Islet of Langerhans (tissue), 1 donor: ENCODE measurements around the gene PSMD13.
"Not testable (repeated sequence)": the region's sequence is repeated elsewhere in the genome, so short reads cannot be mapped to it uniquely, and the experiment has no call there.

Experiments used
- FAIRE-seq: peaks from one replicate; lab custom pipeline; 2011; peaks lifted over from hg19 to GRCh38; lab: Jason Lieb, UNC

The PSMD13 gene

DNA sequence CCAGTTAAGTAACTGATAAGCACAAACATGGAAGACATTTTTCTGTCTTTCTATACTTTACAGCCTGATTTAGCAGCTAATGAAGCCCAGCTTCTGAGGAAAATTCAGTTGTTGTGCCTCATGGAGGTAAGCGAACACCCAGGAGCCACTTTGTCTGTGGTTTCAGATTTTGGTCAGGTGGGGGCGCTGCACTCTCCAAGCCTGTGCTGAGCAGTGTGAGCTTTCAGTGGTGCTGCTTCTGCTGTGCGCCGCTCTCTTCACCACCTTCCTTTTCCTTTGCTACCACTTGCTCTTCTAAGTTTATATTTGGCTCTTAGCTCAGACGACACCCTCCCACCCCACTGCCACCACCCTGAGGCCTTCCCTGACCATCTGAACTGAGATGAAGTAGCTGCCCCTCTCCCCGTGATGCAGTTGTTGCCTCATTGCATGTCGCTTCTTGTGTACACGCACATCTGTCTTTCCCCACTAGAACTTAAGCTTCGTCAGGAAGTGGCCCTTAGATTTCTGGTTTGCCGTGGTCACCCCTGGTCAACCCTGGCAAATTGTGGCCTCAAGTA lies 14.0 kb downstream of the PSMD13 start:
- no peak for FAIRE-seq

- no peak for FAIRE-seq
These were observed 14.8 kb downstream of the PSMD13 start for GRCh38 chr11:251550-251949.

- no peak for FAIRE-seq
These were observed 15.9 kb downstream of the PSMD13 start for GRCh38 chr11:252666-253065.

- FAIRE-seq: no peak
These were observed 16.5 kb downstream of the PSMD13 start for GRCh38 chr11:253160-253885.

DNA sequence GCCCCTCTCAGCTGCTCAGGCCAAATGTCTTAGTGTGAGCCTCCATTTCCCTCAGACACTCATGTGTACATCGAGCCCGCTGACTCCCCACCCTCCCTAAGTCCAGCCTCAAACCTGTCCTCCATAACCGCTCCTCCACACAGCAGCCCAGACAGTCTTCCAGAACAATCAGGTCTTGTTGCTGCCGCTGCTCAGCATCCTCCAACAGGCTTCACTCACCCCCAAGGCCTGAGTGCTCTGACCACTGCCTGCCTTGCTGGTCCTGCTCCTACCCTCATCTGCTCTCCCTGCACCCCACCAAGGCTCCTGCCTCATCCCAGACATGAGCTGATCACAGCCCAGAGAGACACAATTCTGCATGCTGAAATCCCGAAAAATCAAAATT lies 17.1 kb downstream of the PSMD13 start:
- no peak for FAIRE-seq

GRCh38 chr11:255176-255575 lies 18.4 kb downstream of the PSMD13 start:
- FAIRE-seq: no peak

- FAIRE-seq: no peak
These were observed 19.0 kb downstream of the PSMD13 start for GRCh38 chr11:255816-256215.

DNA sequence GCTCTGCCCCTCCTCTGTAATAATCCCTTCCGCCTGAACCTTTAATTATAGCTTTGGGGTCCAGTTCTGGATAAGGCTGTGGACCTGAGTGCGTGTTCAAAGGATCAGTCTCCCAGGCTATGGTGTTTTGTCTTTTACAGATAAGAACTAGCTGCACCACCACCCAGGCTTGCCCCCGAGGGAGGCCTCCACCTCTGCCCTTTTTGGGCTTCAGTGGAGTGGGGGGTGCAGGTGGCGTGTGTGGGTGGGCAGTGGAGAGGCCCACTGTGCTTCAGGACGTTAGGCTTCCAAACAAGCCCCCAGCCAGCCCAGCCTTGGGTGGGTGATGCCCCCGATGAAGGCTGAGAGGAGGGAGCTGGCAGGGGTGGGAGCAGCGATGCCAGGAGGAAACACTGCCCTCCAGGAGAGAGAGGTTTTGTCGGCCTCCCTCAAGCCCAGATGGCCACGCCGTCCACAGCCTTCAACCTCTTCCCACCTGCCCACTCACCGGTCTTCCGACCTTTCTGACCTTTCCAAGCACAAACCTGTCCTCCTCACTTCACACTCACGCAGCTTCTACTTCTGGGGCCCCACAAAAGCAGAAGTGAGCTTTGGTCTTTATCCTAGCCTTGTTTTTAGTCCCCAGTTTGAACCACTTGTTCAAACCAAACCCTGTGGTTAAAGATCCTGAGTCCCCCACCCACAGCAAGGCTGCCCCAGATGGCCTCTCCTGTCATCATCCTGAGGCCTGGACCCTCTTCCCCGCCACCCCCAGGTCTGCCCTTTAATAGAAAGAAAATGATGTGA lies 20.4 kb downstream of the PSMD13 start:
- FAIRE-seq: no peak

- no peak for FAIRE-seq
These were observed 21.2 kb downstream of the PSMD13 start for GRCh38 chr11:257766-258493.

- no peak for FAIRE-seq
These were observed 22.6 kb downstream of the PSMD13 start for GRCh38 chr11:259413-259812.

DNA sequence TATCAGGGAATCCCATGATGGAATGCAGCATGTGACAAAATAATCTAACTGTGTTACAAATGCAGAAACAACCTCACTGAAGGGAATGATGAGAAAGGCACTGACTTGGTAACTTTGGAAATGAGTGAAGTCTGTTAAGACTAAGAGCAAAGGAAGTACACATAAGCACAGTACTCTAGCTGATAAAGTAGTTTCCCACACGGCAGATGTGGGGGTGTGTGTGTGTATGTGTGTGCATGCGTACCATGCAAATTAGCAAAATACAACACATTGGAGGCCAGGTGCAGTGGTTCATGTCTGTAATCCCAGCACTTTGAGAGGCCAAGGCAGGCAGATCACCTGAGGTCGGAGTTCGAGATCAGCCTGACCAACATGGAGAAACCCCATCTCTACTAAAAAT lies 24.8 kb downstream of the PSMD13 start:
- no peak for FAIRE-seq

GRCh38 chr11:266676-267439 lies 30.1 kb downstream of the PSMD13 start:
- no peak for FAIRE-seq

- FAIRE-seq: no peak
These were observed 30.8 kb downstream of the PSMD13 start for GRCh38 chr11:267491-267994.

- FAIRE-seq: not testable (repeated sequence)
These were observed 32.0 kb downstream of the PSMD13 start for GRCh38 chr11:268716-269145.

DNA sequence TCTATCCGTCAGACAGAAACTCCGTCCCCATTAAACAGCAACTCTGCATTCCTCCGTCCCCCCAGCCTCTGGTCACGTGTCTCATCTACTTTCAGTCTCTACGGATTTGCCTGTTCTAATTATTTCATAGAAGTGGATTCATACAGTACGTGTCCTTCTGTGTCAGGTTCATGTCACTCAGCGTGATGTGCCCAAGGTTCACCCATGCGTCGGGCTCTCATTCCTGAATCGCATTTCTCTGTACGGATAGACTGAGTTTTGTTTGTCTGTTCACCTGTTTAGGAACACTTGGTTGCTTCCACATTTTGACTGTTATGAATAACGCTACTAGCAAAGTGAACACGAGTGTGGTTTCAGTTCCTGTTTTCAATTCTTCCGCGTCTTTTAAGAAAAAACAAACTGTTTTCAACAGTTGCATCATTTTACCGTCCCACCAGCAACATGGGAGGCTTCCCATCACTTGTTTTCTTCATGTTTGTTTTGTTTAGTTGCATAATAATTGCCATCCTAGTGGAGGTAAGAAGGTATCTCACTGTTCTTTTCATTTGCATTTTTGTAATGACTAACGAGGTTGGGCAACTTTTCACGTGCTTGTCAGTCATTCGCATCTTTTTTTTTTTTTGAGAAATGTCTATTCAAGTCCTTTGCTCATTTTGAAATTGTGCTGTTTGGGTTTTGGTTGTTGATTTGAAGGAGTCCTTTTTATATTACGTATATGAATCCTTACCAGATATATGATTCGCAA lies 32.5 kb downstream of the PSMD13 start:
- no peak for FAIRE-seq

GRCh38 chr11:270451-271318 lies 33.9 kb downstream of the PSMD13 start:
- FAIRE-seq: no peak

- no peak for FAIRE-seq
These were observed 34.5 kb downstream of the PSMD13 start for GRCh38 chr11:271319-271715.

DNA sequence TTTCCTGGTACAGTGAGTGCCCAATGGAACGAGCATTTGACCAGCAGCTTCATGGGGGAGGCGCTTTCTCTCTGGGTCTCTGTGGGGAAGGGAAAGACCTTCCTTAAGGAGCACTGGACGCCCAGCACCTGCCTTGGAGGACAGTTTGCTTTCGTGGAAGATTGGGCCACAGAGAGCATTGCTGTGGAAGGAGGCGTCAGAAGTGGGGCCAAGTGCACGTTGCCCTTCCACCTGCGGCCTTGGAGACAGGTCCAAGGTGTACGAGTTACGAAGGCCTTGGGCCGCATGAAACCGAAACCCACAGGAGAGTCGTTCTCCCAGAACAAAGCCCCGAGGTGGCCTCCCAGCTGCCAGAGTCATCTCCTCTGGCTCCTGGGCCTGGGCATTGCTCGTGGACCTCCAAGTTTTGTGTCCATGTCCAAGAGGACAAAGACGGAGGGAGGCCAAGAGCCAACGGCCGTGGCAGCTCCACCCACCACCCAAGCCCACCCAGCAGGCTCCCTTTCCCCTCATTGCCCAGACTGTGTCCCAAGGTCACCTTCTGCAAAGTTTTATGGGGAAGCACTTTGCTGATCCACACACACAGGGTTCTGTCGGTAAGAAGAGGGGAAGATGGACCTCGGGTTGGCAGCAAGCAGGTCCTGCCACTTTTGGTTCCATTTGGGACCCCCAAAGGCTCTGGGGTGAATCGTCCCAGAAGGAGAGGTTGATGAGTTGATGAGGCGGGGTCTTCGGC lies 35.6 kb downstream of the PSMD13 start:
- no peak for FAIRE-seq

DNA sequence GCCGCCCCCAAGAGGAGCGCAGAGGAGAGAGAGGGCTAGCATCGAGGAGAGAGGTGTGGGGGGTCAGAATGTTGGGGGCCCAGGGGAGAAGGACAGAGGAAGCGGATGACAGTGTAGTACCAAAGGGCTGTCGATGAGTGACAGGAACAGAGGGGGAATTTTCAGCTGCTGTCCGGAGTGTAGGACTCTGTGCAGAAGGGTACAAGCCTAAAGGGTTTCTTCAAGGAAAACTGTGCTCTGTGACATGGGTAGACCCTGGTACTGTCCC lies 36.1 kb downstream of the PSMD13 start:
- no peak for FAIRE-seq

GRCh38 chr11:276219-276618 lies 39.4 kb downstream of the PSMD13 start:
- no peak for FAIRE-seq
